WTC11 (cell line): ENCODE measurements around the gene LAMA2. TPM values are rescaled to one million over a fixed set of nuclear protein-coding genes. Genes with fewer than 3 reads are reported as not detected.

Experiments used
- ATAC-seq: fragments of 200-7000 bp; cut with Tn5 transposase; 2 replicates; pipeline ENCODE4 v1.10.0; 2021; ENCODE audit warnings: mild to moderate bottlenecking, moderate library complexity
- CTCF ChIA-PET: fragments of 300-600 bp; sonication (Branson Sonifier 250); formaldehyde crosslinking; loops from one replicate; lab custom pipeline; 2021; ENCODE audit warnings: antibody characterized with exemption; lab: Charles Lee
- POLR2A ChIA-PET: fragments of 350-600 bp; sonication (Branson Sonifier 250); formaldehyde crosslinking; loops from one replicate; lab custom pipeline; 2021; ENCODE audit warnings: antibody characterized with exemption; lab: Charles Lee
- DNase-seq: peaks from one replicate; pipeline ENCODE4 v3.0.0; 2021; ENCODE audit warnings: low spot score
- H3K27ac Mint-ChIP-seq: 2 replicates; pipeline ENCODE4 v1.8.0; 2021; ENCODE audit warnings: mixed read lengths
- H3K27me3 Mint-ChIP-seq: 2 replicates; pipeline ENCODE4 v1.8.0; 2021; ENCODE audit warnings: low read depth, mild to moderate bottlenecking, moderate library complexity, mixed read lengths
- H3K36me3 Mint-ChIP-seq: 2 replicates; pipeline ENCODE4 v1.8.0; 2021; ENCODE audit warnings: mixed read lengths
- H3K4me1 Mint-ChIP-seq: 2 replicates; pipeline ENCODE4 v1.8.0; 2022; ENCODE audit warnings: mixed read lengths
- H3K4me3 Mint-ChIP-seq: 2 replicates; pipeline ENCODE4 v1.8.0; 2021; ENCODE audit warnings: mild to moderate bottlenecking, moderate library complexity, mixed read lengths
- H3K9me3 Mint-ChIP-seq: 2 replicates; pipeline ENCODE4 v1.8.0; 2021; ENCODE audit warnings: mixed read lengths
- ELF4 ChIP-seq: sonication (generic); formaldehyde crosslinking; IDR thresholded peaks from 2 replicates; pipeline ENCODE4 v1.8.1; 2022; ENCODE audit warnings: low read depth, mild to moderate bottlenecking, moderate library complexity, missing genetic modification reagents
- JUN ChIP-seq: sonication (generic); formaldehyde crosslinking; IDR thresholded peaks from 2 replicates; pipeline ENCODE4 v1.8.0; 2023; ENCODE audit warnings: mild to moderate bottlenecking, missing genetic modification reagents
- KAT7 ChIP-seq: sonication (generic); formaldehyde crosslinking; IDR thresholded peaks from 2 replicates; pipeline ENCODE4 v1.8.1; 2023; ENCODE audit warnings: missing genetic modification reagents, mild to moderate bottlenecking, borderline replicate concordance
- NFYB ChIP-seq: sonication (generic); formaldehyde crosslinking; conservative IDR thresholded peaks from 2 replicates; pipeline ENCODE4 v1.8.0; 2022; ENCODE audit warnings: low read depth, missing genetic modification reagents
- SOX15 ChIP-seq: fragments of 250-450 bp; sonication (Bioruptor Pico); IDR thresholded peaks from 2 replicates; pipeline ENCODE4 v1.9.0; 2021; ENCODE audit warnings: mild to moderate bottlenecking
- TP53 ChIP-seq: sonication (generic); formaldehyde crosslinking; IDR thresholded peaks from 2 replicates; pipeline ENCODE4 v1.8.1; 2023; ENCODE audit warnings: mild to moderate bottlenecking, missing genetic modification reagents
- ZNF232 ChIP-seq: sonication (generic); formaldehyde crosslinking; IDR thresholded peaks from 2 replicates; pipeline ENCODE4 v1.8.0; 2022; ENCODE audit warnings: mild to moderate bottlenecking, missing genetic modification reagents
- ZNF416 ChIP-seq: fragments of 250-450 bp; sonication (Bioruptor Pico); IDR thresholded peaks from 2 replicates; pipeline ENCODE4 v1.9.0; 2021; ENCODE audit warnings: mild to moderate bottlenecking, inconsistent platforms
- total RNA-seq: library from RNA; stranded (reverse); gene quantifications from 3 replicates; pipeline ENCODE4 v1.2.3, GENCODE V29; 2021
- TF ChIP-seq, protein P1 (sequence below): fragments of 250-450 bp; sonication (Bioruptor Pico); conservative IDR thresholded peaks from 2 replicates; pipeline ENCODE4 v1.9.0; 2021; ENCODE audit warnings: mild to moderate bottlenecking
- TF ChIP-seq, protein P2 (sequence below): sonication (generic); formaldehyde crosslinking; IDR thresholded peaks from 2 replicates; pipeline ENCODE4 v1.8.0; 2023; ENCODE audit warnings: missing genetic modification reagents, mild to moderate bottlenecking, borderline replicate concordance
- TF ChIP-seq, protein P3 (sequence below): sonication (generic); formaldehyde crosslinking; IDR thresholded peaks from 2 replicates; pipeline ENCODE4 v1.8.1; 2022; ENCODE audit warnings: missing genetic modification reagents, borderline replicate concordance
- TF ChIP-seq, protein P4 (sequence below): sonication (generic); formaldehyde crosslinking; IDR thresholded peaks from 2 replicates; pipeline ENCODE4 v1.8.1; 2023; ENCODE audit warnings: mild to moderate bottlenecking, missing genetic modification reagents, moderate library complexity
- TF ChIP-seq, protein P5 (sequence below): fragments of 250-450 bp; sonication (Bioruptor Pico); IDR thresholded peaks from 2 replicates; pipeline ENCODE4 v1.9.0; 2021; ENCODE audit warnings: moderate library complexity, mild to moderate bottlenecking, inconsistent platforms, borderline replicate concordance
- TF ChIP-seq, protein P6 (sequence below): sonication (generic); formaldehyde crosslinking; IDR thresholded peaks from 2 replicates; pipeline ENCODE4 v1.8.1; 2022; ENCODE audit warnings: low read depth, missing genetic modification reagents, borderline replicate concordance

LAMA2 gene
- total RNA-seq, 1 experiment from 2014 or later = 6.6 TPM

DNA sequence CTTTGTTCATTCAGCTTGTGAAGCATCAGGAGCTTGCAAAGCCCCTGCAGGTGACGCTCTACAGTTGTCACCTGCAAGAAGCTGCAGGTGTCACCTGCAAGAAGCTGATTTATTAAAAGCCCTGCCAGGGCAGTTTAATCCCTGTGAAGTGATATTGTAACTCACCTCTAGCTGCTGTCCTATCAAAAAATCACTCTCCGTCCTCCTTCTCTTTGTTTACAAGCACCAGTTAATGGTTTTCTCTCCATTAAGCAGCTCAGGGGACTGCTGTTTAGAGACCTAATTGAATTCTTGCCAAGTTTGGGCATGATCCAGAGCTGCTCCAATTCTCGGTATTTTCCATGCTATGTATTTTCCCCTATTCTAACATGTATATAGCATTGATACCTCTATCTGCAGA, 481.1 kb downstream of the LAMA2 start (continued):
- TF ChIP-seq ZNF416 (no peak), SOX15 (CRISPR knock-in tag) (no peak), JUN (CRISPR knock-in tag) (no peak), NFYB (no peak), KAT7 (CRISPR knock-in tag) (no peak)
- TF ChIP-seq, protein P1, sequence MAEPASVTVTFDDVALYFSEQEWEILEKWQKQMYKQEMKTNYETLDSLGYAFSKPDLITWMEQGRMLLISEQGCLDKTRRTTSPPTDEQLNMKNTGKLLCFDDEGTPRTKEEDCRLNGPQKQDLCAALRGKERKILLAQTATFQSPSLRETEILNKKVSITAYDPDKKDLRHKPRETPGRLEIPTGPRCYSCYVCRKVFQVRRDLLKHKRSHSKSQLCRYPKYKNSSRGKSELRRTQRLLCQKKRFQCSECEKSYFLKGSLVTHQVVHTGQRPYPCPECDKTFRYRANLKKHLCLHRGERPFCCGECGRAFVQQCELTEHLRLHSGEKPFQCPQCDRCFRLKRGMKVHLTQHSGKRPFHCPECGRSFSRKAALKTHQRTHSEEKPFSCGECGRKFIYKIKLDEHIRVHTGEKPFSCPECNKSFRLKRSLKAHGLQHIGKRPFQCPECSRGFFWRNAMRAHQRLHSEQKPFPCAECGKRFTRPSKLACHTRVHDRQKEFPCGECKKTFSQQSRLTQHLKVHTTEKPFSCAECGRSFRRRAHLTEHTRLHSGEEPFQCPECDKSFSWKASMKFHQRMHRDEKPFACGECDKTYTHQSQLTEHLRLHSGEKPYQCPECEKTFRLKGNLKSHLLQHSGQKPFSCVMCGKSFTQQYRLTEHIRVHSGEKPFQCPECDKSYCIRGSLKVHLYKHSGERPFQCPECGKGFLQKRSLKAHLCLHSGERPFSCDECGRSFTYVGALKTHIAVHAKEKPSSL = no peak
- TF ChIP-seq, protein P2, sequence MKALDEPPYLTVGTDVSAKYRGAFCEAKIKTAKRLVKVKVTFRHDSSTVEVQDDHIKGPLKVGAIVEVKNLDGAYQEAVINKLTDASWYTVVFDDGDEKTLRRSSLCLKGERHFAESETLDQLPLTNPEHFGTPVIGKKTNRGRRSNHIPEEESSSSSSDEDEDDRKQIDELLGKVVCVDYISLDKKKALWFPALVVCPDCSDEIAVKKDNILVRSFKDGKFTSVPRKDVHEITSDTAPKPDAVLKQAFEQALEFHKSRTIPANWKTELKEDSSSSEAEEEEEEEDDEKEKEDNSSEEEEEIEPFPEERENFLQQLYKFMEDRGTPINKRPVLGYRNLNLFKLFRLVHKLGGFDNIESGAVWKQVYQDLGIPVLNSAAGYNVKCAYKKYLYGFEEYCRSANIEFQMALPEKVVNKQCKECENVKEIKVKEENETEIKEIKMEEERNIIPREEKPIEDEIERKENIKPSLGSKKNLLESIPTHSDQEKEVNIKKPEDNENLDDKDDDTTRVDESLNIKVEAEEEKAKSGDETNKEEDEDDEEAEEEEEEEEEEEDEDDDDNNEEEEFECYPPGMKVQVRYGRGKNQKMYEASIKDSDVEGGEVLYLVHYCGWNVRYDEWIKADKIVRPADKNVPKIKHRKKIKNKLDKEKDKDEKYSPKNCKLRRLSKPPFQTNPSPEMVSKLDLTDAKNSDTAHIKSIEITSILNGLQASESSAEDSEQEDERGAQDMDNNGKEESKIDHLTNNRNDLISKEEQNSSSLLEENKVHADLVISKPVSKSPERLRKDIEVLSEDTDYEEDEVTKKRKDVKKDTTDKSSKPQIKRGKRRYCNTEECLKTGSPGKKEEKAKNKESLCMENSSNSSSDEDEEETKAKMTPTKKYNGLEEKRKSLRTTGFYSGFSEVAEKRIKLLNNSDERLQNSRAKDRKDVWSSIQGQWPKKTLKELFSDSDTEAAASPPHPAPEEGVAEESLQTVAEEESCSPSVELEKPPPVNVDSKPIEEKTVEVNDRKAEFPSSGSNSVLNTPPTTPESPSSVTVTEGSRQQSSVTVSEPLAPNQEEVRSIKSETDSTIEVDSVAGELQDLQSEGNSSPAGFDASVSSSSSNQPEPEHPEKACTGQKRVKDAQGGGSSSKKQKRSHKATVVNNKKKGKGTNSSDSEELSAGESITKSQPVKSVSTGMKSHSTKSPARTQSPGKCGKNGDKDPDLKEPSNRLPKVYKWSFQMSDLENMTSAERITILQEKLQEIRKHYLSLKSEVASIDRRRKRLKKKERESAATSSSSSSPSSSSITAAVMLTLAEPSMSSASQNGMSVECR (CRISPR knock-in tag) = no peak
- TF ChIP-seq, protein P3, sequence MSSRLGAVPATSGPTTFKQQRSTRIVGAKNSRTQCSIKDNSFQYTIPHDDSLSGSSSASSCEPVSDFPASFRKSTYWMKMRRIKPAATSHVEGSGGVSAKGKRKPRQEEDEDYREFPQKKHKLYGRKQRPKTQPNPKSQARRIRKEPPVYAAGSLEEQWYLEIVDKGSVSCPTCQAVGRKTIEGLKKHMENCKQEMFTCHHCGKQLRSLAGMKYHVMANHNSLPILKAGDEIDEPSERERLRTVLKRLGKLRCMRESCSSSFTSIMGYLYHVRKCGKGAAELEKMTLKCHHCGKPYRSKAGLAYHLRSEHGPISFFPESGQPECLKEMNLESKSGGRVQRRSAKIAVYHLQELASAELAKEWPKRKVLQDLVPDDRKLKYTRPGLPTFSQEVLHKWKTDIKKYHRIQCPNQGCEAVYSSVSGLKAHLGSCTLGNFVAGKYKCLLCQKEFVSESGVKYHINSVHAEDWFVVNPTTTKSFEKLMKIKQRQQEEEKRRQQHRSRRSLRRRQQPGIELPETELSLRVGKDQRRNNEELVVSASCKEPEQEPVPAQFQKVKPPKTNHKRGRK = no peak
- TF ChIP-seq, protein P4, sequence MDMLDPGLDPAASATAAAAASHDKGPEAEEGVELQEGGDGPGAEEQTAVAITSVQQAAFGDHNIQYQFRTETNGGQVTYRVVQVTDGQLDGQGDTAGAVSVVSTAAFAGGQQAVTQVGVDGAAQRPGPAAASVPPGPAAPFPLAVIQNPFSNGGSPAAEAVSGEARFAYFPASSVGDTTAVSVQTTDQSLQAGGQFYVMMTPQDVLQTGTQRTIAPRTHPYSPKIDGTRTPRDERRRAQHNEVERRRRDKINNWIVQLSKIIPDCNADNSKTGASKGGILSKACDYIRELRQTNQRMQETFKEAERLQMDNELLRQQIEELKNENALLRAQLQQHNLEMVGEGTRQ (CRISPR knock-in tag) = no peak
- TF ChIP-seq, protein P5, sequence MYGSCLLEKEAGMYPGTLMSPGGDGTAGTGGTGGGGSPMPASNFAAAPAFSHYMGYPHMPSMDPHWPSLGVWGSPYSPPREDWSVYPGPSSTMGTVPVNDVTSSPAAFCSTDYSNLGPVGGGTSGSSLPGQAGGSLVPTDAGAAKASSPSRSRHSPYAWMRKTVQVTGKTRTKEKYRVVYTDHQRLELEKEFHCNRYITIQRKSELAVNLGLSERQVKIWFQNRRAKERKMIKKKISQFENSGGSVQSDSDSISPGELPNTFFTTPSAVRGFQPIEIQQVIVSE (CRISPR knock-in tag) = no peak

DNA sequence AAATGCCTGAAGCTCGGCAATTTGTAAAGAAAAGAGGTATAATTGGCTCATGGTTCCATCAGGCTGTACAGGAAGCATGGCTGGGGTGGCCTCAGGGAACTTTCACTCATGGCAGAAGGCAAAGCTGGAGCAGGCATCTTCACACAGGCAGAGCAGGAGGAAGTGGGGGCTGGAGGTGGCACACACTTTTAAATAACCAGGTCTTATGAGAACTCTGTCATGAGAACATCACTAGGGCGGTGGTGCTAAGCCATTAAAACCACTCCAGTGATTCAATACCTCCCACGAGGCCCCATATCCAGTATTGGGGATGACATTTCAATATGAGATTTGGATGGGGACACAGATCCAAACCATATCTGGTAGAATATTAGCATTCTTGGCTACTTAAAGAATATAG, 481.8 kb downstream of the LAMA2 start:
- H3K27me3 Mint-ChIP-seq = no peaks in the 10 kb centered on the region
- no peak for ATAC-seq
- no peaks in the 10 kb centered on the region for H3K9me3 Mint-ChIP-seq
- no peak for DNase-seq
- H3K36me3 Mint-ChIP-seq = no peaks in the 10 kb centered on the region
- ChIA-PET POLR2A (no interaction called here), CTCF (interaction anchor here (1.0 kb wide), 1 partner anchor 1759 kb away, joined by 3 read pairs; no protein-coding TSS in a partner anchor)
- peaks cover 5% of the 10 kb centered on the region for H3K4me1 Mint-ChIP-seq
- no peak overlapping the region for H3K4me3 Mint-ChIP-seq
- H3K27ac Mint-ChIP-seq = no peak overlapping the region
- TF ChIP-seq NFYB = no peak
- TF ChIP-seq TP53 (CRISPR knock-in tag) = no peak
- TF ChIP-seq, protein P4 (CRISPR knock-in tag) = no peak
- TF ChIP-seq ELF4 (CRISPR knock-in tag) = no peak
- TF ChIP-seq, protein P6, sequence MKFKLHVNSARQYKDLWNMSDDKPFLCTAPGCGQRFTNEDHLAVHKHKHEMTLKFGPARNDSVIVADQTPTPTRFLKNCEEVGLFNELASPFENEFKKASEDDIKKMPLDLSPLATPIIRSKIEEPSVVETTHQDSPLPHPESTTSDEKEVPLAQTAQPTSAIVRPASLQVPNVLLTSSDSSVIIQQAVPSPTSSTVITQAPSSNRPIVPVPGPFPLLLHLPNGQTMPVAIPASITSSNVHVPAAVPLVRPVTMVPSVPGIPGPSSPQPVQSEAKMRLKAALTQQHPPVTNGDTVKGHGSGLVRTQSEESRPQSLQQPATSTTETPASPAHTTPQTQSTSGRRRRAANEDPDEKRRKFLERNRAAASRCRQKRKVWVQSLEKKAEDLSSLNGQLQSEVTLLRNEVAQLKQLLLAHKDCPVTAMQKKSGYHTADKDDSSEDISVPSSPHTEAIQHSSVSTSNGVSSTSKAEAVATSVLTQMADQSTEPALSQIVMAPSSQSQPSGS (CRISPR knock-in tag) = no peak
- no peak for TF ChIP-seq ZNF232 (CRISPR knock-in tag)
- TF ChIP-seq, all 79 proteins: peak for 0
